ENCODE data around the gene AGA.

AGA gene

DNA sequence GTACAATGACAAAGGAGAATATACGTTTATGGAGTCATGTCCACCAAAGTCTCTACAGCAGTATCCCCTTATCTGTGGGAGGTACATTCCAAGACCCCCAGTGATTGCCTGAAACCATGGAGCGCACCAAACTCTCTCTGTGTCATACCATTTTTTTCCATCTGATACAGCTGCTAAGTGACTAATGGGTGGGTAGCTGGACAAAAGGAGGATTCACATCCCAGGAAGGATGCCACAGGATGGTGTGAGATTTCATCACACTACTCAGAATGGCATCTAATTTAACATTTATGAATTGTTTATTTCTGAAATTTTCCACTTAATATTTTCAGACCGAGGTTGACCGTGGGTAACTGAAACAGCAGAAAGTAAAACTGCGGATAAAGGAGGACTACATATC lies 49.8 kb upstream of the AGA start:
- ChIA-PET POLR2A (no interaction called here), CTCF (no interaction called here)
- Histone ChIP-seq H3K4me3 (ENCODE audit: low read depth, low read length) (no peak overlapping the region), H3K36me3 (ENCODE audit: control insufficient read depth in 2 of 2, insufficient read depth in 1 of 2, low read length in 2 of 2) (no peaks in the 10 kb centered on the region), H3K27ac (ENCODE audit: extremely low read depth, low read depth, low read length) (no peak overlapping the region), H3K4me1 (ENCODE audit: control insufficient read depth, insufficient read depth, low read length) (no peaks in the 10 kb centered on the region), H3K9me3 (ENCODE audit: control insufficient read depth, insufficient read depth, low read depth, low read length) (no peaks in the 10 kb centered on the region)
- TF ChIP-seq ZNF549 (tag by site-specific recombination; IDR thresholded peaks at IDR 0.05) (no peak), ZNF768 (tag by site-specific recombination; IDR thresholded peaks at IDR 0.05) (no peak), ZNF626 (tag by site-specific recombination; IDR thresholded peaks at IDR 0.05) (no peak), ZSCAN23 (tag by site-specific recombination; IDR thresholded peaks at IDR 0.05) (no peak), ZNF792 (tag by site-specific recombination; IDR thresholded peaks at IDR 0.05) (no peak), ZNF391 (tag by site-specific recombination; IDR thresholded peaks at IDR 0.05; ENCODE audit: borderline replicate concordance, low read depth) (no peak), ZNF658 (tag by site-specific recombination; IDR thresholded peaks at IDR 0.05) (no peak)

DNA sequence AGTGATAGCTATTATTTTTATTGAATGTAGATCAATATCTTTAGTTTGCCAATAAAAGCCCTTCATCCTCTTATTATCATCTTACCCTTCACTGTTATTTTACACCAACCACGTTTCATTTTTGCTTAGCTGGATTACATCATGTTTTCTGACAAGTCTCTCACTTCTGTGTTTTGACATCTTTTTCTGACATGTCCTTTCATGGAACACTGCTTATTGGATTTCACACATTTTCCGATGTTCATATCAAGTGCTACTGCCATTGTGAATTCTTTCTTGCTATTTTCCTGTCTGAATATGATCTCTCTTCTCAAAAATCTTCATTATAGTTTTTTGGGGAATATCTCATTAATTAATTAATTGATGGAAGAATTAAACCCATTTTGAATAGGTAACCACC lies 48.5 kb upstream of the AGA start:
- H3K4me1 ChIP-seq (ENCODE audit: control insufficient read depth, insufficient read depth, low read length) = no peaks in the 10 kb centered on the region
- H3K4me3 ChIP-seq (ENCODE audit: low read depth, low read length) = no peak overlapping the region
- no peak for TF ChIP-seq ZNF211 (tag by site-specific recombination; IDR thresholded peaks at IDR 0.05; ENCODE audit: low read depth)
- no peak for TF ChIP-seq ZNF521 (tag by site-specific recombination; IDR thresholded peaks at IDR 0.05)
- TF ChIP-seq ZNF133 (tag by site-specific recombination; IDR thresholded peaks at IDR 0.05) = no peak
- TF ChIP-seq HOXC10 (CRISPR knock-in tag; IDR thresholded peaks at IDR 0.05) = no peak
- TF ChIP-seq ZNF223 (tag by site-specific recombination; IDR thresholded peaks at IDR 0.05) = no peak
- TF ChIP-seq SCRT2 (tag by site-specific recombination; IDR thresholded peaks at IDR 0.05) = no peak
- TF ChIP-seq ZBTB8A (tag by site-specific recombination; IDR thresholded peaks at IDR 0.05) = no peak
- no peak for TF ChIP-seq ZNF132 (tag by site-specific recombination; IDR thresholded peaks at IDR 0.05; ENCODE audit: borderline replicate concordance)
- no peak for TF ChIP-seq ZFP3 (tag by site-specific recombination; IDR thresholded peaks at IDR 0.05; ENCODE audit: low read depth)
- TF ChIP-seq, protein P1, sequence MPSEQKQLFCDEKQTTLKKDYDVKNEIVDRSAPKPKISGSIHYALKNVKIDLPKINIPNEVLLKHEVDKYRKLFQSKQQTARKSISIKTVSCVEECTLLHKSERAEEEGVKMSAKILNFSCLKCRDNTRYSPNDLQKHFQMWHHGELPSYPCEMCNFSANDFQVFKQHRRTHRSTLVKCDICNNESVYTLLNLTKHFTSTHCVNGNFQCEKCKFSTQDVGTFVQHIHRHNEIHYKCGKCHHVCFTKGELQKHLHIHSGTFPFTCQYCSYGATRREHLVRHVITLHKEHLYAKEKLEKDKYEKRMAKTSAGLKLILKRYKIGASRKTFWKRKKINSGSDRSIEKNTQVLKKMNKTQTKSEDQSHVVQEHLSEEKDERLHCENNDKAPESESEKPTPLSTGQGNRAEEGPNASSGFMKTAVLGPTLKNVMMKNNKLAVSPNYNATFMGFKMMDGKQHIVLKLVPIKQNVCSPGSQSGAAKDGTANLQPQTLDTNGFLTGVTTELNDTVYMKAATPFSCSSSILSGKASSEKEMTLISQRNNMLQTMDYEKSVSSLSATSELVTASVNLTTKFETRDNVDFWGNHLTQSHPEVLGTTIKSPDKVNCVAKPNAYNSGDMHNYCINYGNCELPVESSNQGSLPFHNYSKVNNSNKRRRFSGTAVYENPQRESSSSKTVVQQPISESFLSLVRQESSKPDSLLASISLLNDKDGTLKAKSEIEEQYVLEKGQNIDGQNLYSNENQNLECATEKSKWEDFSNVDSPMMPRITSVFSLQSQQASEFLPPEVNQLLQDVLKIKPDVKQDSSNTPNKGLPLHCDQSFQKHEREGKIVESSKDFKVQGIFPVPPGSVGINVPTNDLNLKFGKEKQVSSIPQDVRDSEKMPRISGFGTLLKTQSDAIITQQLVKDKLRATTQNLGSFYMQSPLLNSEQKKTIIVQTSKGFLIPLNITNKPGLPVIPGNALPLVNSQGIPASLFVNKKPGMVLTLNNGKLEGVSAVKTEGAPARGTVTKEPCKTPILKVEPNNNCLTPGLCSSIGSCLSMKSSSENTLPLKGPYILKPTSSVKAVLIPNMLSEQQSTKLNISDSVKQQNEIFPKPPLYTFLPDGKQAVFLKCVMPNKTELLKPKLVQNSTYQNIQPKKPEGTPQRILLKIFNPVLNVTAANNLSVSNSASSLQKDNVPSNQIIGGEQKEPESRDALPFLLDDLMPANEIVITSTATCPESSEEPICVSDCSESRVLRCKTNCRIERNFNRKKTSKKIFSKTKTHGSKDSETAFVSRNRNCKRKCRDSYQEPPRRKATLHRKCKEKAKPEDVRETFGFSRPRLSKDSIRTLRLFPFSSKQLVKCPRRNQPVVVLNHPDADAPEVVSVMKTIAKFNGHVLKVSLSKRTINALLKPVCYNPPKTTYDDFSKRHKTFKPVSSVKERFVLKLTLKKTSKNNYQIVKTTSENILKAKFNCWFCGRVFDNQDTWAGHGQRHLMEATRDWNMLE (tag by site-specific recombination; conservative IDR thresholded peaks at IDR 0.05; ENCODE audit: low read depth) = no peak
- TF ChIP-seq, protein P2, sequence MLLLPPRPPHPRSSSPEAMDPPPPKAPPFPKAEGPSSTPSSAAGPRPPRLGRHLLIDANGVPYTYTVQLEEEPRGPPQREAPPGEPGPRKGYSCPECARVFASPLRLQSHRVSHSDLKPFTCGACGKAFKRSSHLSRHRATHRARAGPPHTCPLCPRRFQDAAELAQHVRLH (tag by site-specific recombination; IDR thresholded peaks at IDR 0.05) = no peak
- TF ChIP-seq ZNF596 (tag by site-specific recombination; IDR thresholded peaks at IDR 0.05) = no peak
- no peak for TF ChIP-seq KLF1 (tag by site-specific recombination; IDR thresholded peaks at IDR 0.05)
- TF ChIP-seq ZNF76 (tag by site-specific recombination; IDR thresholded peaks at IDR 0.05; ENCODE audit: borderline replicate concordance, low read depth) = no peak
- no peak for TF ChIP-seq ZNF830 (tag by site-specific recombination; IDR thresholded peaks at IDR 0.05; ENCODE audit: low read depth)
- no peak for TF ChIP-seq ZNF501 (tag by site-specific recombination; IDR thresholded peaks at IDR 0.05)
- no peak for TF ChIP-seq SP2 (tag by site-specific recombination; IDR thresholded peaks at IDR 0.05)
- no peak overlapping the region for H3K27ac ChIP-seq (ENCODE audit: extremely low read depth, low read depth, low read length)
- POLR2A ChIA-PET = no interaction called here
- no peaks in the 10 kb centered on the region for H3K36me3 ChIP-seq (ENCODE audit: control insufficient read depth in 2 of 2, insufficient read depth in 1 of 2, low read length in 2 of 2)
- no peaks in the 10 kb centered on the region for H3K9me3 ChIP-seq (ENCODE audit: control insufficient read depth, insufficient read depth, low read depth, low read length)
- CTCF ChIA-PET = no interaction called here

Measured in HEK293 (cell line).